H1 (cell line): ENCODE results near the gene MICU1. TPM values are rescaled to one million over a fixed set of nuclear protein-coding genes. Genes with fewer than 3 reads are reported as not detected.

Experiments
- NRF1 ChIP-seq: IDR thresholded peaks from 2 replicates; pipeline ENCODE4 v1.6.1; 2011; ENCODE audit warnings: mild to moderate bottlenecking, low read depth, low read length, improper control_type of control experiment
- TBP ChIP-seq: IDR thresholded peaks from 2 replicates; pipeline ENCODE4 v1.6.1; 2011; ENCODE audit warnings: low read depth, low read length, improper control_type of control experiment
- polyA plus RNA-seq, 7 experiments: library from polyadenylated mRNA; depleted of rRNA in 3 of 7; stranded (reverse) in 5 of 7; unstranded in 2 of 7; fragments of >200 nt in 5 of 7; fragments of 200-250 nt in 2 of 7; gene quantifications; 1 replicate in 5 of 7; 2 replicates in 1 of 7; 4 replicates in 1 of 7; pipeline versions ENCODE4 v1.2.1 to v1.2.3, GENCODE V29; 2011 to 2013; ENCODE audit warnings: missing spikeins in 2 of 7, mixed read lengths in 2 of 7
- total RNA-seq: library from RNA; stranded (reverse); fragmentation: NEBNext Ultra II Directional; extraction: Animal tissue kit (Norgen Biotek cat#: 25700); gene quantifications from 2 replicates; pipeline ENCODE4 v1.2.1, GENCODE V29; 2021

MICU1 gene
- total and polyA plus RNA-seq, 2 of the 8 experiments (the other 6 are each of a cell fraction or from before 2014, with no cell fraction given) = 18.0 to 36.7 TPM

- TF ChIP-seq NRF1 = no peak
- no peak for TF ChIP-seq TBP
These were observed 38.1 kb upstream of the MICU1 start (continued) for GRCh38 chr10:72663971-72664370.
